ENCODE data around the gene S100PBP. TPM values are rescaled to one million over a fixed set of nuclear protein-coding genes. Genes with fewer than 3 reads are reported as not detected.

S100PBP gene
- total and polyA plus RNA-seq, 2 of the 4 experiments (the other 2 are of a cell fraction) = 13.9 to 20.3 TPM

DNA sequence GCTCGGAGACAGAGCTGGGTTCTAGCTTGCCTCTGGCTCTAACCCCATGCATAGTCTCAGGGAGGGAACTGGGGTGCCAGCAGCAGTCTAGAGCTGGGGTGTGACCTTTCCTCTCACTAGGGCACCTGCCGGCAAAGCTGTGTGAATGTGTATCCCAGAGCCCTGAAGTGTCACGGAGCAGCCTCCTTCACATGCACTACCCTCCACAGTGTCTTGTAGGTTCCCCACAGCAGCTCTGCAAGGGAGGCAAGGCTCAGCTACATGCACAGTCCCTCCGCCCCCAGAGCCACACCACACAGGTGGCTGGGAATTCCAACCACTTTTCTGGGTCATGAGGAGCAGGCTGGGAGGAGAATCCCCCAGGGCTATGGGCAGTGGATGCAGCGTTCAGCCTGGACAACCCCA lies 61.2 kb downstream of the S100PBP start:
- no peak for ATAC-seq (ENCODE audit: low read depth)
- Histone ChIP-seq H4K5ac (ENCODE audit: low read depth, low read length) (no peak overlapping the region), H2BK15ac (ENCODE audit: low read depth, low read length) (no peak overlapping the region), H4K8ac (ENCODE audit: low read depth in 2 of 2, low read length in 2 of 2) (no peak overlapping the region), H3K27me3 (ENCODE audit: control insufficient read depth, insufficient read depth, low read length) (peaks cover 27% of the 10 kb centered on the region), H3K56ac (ENCODE audit: extremely low read depth, insufficient read depth, low read length) (no peak overlapping the region), H3K9ac (ENCODE audit: low read depth, low read length) (no peak overlapping the region), H3K9me3 (ENCODE audit: control insufficient read depth, insufficient read depth, low read length) (no peaks in the 10 kb centered on the region), H2AFZ (replicated peaks; ENCODE audit: low read length, poor library complexity) (no peak overlapping the region), H2AK5ac (ENCODE audit: low read depth, low read length) (no peak overlapping the region), H3K4me3 (ENCODE audit: insufficient read depth, low read depth, low read length) (no peak overlapping the region), H3K4me1 (ENCODE audit: control insufficient read depth, insufficient read depth, low read length) (no peaks in the 10 kb centered on the region), H4K20me1 (ENCODE audit: insufficient read depth, low read length) (no peaks in the 10 kb centered on the region), H4K91ac (ENCODE audit: insufficient read depth, low read depth, low read length) (no peak overlapping the region), H2BK20ac (ENCODE audit: low read depth, low read length) (no peak overlapping the region), H3K27ac (ENCODE audit: insufficient read depth, low read length) (no peak overlapping the region), H3K23ac (ENCODE audit: low read depth, low read length) (no peak overlapping the region), H3K79me1 (ENCODE audit: low read depth in 1 of 2, low read length in 2 of 2) (no peaks in the 10 kb centered on the region), H3K36me3 (ENCODE audit: control insufficient read depth, insufficient read depth, low read length) (no peaks in the 10 kb centered on the region), H3K18ac (ENCODE audit: low read depth, low read length) (no peak overlapping the region), H2BK120ac (ENCODE audit: low read depth, low read length) (no peak overlapping the region), H2AK9ac (replicated peaks; ENCODE audit: low read depth, low read length, poor library complexity) (no peak overlapping the region), H2BK5ac (ENCODE audit: low read depth, low read length, poor library complexity, severe bottlenecking) (no peak overlapping the region), H3K14ac (replicated peaks; ENCODE audit: low read depth, low read length) (no peak overlapping the region), H3K4ac (ENCODE audit: low read depth, low read length) (no peak overlapping the region), H3K9me1 (ENCODE audit: insufficient read depth, low read length) (0 out of 2 replicates have a peak, but pooled peaks cover 3% of the 10 kb centered on the region), H3K4me2 (ENCODE audit: low read depth, low read length) (no peak overlapping the region)
- in situ Hi-C loops (cut with MboI; ENCODE audit: low sequenced_read_pairs) (no loop called here), dilution Hi-C loops (cut with HindIII; ENCODE audit: low sequenced_read_pairs, unreplicated experiment) (no loop called here), intact Hi-C loops (cut with micrococcal nuclease) (no loop called here)
- ChIA-PET POLR2A (ENCODE audit: unreplicated experiment) (no interaction called here), CTCF (interaction anchor here (0.7 kb wide), 2 partner anchors 14 to 312 kb away, joined by 3 to 4 read pairs; no protein-coding TSS in a partner anchor)
- DNase-seq = no peak
- WGBS, 2 experiments (ENCODE audit: extremely low coverage in 2 of 2, insufficient read length in 1 of 2) = no CpG with 5 or more reads among the region's 5 CpGs
- no peak for TF ChIP-seq RFX5 (IDR thresholded peaks at IDR 0.05; ENCODE audit: low read depth, low read length)
- TF ChIP-seq MAZ (IDR thresholded peaks at IDR 0.05; ENCODE audit: borderline replicate concordance, low read depth, low read length) = no peak
- TF ChIP-seq RAD21 (IDR thresholded peaks at IDR 0.05; ENCODE audit: low read length) = no peak
- TF ChIP-seq SMC3 (IDR thresholded peaks at IDR 0.05; ENCODE audit: low read depth, low read length) = no peak
- TF ChIP-seq, protein P1, sequence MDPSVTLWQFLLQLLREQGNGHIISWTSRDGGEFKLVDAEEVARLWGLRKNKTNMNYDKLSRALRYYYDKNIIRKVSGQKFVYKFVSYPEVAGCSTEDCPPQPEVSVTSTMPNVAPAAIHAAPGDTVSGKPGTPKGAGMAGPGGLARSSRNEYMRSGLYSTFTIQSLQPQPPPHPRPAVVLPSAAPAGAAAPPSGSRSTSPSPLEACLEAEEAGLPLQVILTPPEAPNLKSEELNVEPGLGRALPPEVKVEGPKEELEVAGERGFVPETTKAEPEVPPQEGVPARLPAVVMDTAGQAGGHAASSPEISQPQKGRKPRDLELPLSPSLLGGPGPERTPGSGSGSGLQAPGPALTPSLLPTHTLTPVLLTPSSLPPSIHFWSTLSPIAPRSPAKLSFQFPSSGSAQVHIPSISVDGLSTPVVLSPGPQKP (IDR thresholded peaks at IDR 0.05; ENCODE audit: borderline replicate concordance, low read depth, low read length) = no peak
- TF ChIP-seq CEBPB (IDR thresholded peaks at IDR 0.05; ENCODE audit: low read depth, low read length) = no peak
- no peak for TF ChIP-seq FOS (IDR thresholded peaks at IDR 0.05; ENCODE audit: low read depth, low read length)
- no peak for TF ChIP-seq NFE2L2 (IDR thresholded peaks at IDR 0.05; ENCODE audit: low read depth, low read length)
- TF ChIP-seq, protein P2, sequence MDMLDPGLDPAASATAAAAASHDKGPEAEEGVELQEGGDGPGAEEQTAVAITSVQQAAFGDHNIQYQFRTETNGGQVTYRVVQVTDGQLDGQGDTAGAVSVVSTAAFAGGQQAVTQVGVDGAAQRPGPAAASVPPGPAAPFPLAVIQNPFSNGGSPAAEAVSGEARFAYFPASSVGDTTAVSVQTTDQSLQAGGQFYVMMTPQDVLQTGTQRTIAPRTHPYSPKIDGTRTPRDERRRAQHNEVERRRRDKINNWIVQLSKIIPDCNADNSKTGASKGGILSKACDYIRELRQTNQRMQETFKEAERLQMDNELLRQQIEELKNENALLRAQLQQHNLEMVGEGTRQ (IDR thresholded peaks at IDR 0.05; ENCODE audit: low read depth, low read length) = no peak
- TF ChIP-seq CHD1 (IDR thresholded peaks at IDR 0.05; ENCODE audit: low read depth, low read length) = no peak
- no peak for TF ChIP-seq RCOR1 (IDR thresholded peaks at IDR 0.05; ENCODE audit: insufficient replicate concordance, low read length)
- TF ChIP-seq BHLHE40 (IDR thresholded peaks at IDR 0.05; ENCODE audit: low read depth, low read length) = no peak
- no TSS peak for BruUV-seq (replicated peaks)
